Measurements from ENCODE around the gene TUBG2.

The TUBG2 gene

DNA sequence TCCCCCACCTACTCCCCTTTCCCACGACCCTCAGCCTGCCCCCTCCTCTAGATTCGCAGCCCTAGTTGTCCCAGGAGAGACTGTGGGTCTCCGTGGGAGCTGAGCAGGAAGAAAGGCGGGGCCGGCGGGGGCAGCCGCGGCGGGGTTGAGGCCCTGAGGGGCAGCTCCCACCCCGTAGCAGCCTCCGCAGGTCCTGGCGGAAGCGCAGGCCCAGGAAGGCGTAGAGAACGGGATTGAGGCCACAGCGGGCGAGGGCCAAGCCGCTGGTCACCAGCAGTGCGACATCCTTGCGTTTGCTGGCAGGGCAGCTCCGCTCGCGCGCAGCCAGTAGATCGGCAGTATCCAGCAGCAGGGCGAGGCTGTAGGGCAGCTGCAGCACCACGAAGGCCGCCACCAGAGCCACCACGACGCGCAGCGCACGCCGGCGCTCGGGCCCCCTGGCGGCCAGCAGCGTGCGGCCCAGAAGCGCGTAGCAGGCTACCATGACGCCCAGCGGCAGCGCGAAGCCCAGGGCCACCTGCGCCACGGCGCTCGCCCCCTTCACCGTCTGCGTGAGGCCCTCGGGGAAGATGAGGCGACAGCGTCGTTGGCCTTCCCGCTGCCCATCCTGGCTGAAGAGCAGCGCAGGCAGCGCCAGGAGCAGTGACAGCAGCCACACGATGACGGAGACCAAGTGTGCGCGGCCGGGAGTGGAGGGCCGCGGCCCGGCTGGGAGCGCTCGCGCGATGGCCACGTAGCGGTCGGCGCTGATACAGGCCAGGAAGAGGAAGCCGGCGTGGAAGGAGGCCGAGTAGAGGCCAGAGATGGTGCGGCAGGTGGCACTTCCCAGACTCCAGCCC is 20.6 kb downstream of the TUBG2 start:
- WGBS: 11% methylated on average over 78 of the region's 78 CpGs
- peak overlapping the region; percentile 73 for H3K27ac ChIP-seq (ENCODE audit: low read depth, low read length)
- H3K9ac ChIP-seq (ENCODE audit: low read depth, low read length): peak overlapping the region; percentile 69
- H3K4me1 ChIP-seq (ENCODE audit: insufficient read depth, low read length): peaks cover 38% of the 10 kb centered on the region
- no peaks in the 10 kb centered on the region for H3K36me3 ChIP-seq (ENCODE audit: insufficient read depth, low read length)
- no peaks in the 10 kb centered on the region for H3K9me3 ChIP-seq (ENCODE audit: insufficient read depth, low read depth, low read length)
- H3K4me3 ChIP-seq (ENCODE audit: low read length): peak overlapping the region; percentile 66
- peaks cover 47% of the 10 kb centered on the region for H3K27me3 ChIP-seq (ENCODE audit: insufficient read depth, low read length)

GRCh38 chr17:42680331-42680808 is 21.3 kb downstream of the TUBG2 start:
- Histone ChIP-seq H3K27ac (ENCODE audit: low read depth, low read length) (no peak overlapping the region), H3K27me3 (ENCODE audit: insufficient read depth, low read length) (peaks cover 42% of the 10 kb centered on the region), H3K4me1 (ENCODE audit: insufficient read depth, low read length) (peaks cover 33% of the 10 kb centered on the region), H3K36me3 (ENCODE audit: insufficient read depth, low read length) (0 out of 2 replicates have a peak, but pooled peaks cover 2% of the 10 kb centered on the region), H3K9me3 (ENCODE audit: insufficient read depth, low read depth, low read length) (no peaks in the 10 kb centered on the region), H3K4me3 (ENCODE audit: low read length) (peak overlapping the region; percentile 66; the same call in 1 of the 2 replicates), H3K9ac (ENCODE audit: low read depth, low read length) (no peak overlapping the region)
- 84% methylated on average over 20 of the region's 20 CpGs for WGBS

GRCh38 chr17:42681976-42682721 is 23.1 kb downstream of the TUBG2 start, which contains the start of gene CNTNAP1:
Gene CNTNAP1, plus strand, starts transcription at chr17:42682531. Its CDS starts 299 bp downstream, at chr17:42682830.
- peaks cover 31% of the 10 kb centered on the region for H3K27me3 ChIP-seq (ENCODE audit: insufficient read depth, low read length)
- 0 out of 2 replicates have a peak, but pooled peaks cover 6% of the 10 kb centered on the region for H3K36me3 ChIP-seq (ENCODE audit: insufficient read depth, low read length)
- peak within 1 kb of the TSS; percentile 17; the same call in 1 of the 2 replicates for H3K9ac ChIP-seq (ENCODE audit: low read depth, low read length)
- no peaks in the 10 kb centered on the region for H3K9me3 ChIP-seq (ENCODE audit: insufficient read depth, low read depth, low read length)
- WGBS: 5% methylated on average over 22 of the region's 22 CpGs
- H3K4me3 ChIP-seq (ENCODE audit: low read length): peak within 1 kb of the TSS; percentile 65
- H3K4me1 ChIP-seq (ENCODE audit: insufficient read depth, low read length): peaks cover 29% of the 10 kb centered on the region
- H3K27ac ChIP-seq (ENCODE audit: low read depth, low read length): no peak within 1 kb of the TSS

DNA sequence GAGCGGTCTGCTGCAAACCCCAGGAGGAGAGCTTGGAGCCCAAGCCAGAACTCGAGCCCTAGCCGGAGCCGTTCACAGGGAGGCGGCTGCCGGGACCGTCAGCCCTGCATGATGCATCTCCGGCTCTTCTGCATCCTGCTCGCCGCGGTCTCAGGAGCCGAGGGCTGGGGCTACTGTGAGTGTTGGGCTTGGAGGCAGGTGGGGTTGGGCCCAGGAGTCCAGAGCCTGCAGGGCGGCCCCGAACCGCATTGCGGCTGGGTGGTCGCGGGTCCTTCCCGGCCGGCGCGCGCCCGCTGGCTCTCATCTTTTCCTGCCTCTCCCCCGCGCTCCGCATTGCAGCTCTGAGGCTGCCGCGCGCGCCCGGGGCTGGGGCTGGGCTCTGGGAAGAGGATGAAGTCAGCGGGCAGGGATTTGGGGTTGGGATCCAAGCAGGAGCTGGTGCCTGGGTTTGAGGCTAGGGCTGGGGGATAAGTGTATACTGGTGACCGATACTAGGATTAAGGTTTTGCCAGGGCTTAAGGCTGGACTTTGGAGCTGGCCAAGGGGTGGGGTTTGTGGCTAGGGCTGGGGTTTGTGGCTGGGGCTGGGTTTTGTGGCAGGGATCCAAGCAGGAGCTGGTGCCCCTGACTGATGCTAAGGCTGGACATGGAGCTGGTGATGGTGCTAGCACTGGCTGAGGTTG is 23.8 kb downstream of the TUBG2 start:
- H3K36me3 ChIP-seq (ENCODE audit: insufficient read depth, low read length): 0 out of 2 replicates have a peak, but pooled peaks cover 6% of the 10 kb centered on the region
- peaks cover 31% of the 10 kb centered on the region for H3K27me3 ChIP-seq (ENCODE audit: insufficient read depth, low read length)
- H3K9ac ChIP-seq (ENCODE audit: low read depth, low read length): peak overlapping the region; percentile 17; the same call in 1 of the 2 replicates
- H3K4me3 ChIP-seq (ENCODE audit: low read length): peak overlapping the region; percentile 65
- H3K4me1 ChIP-seq (ENCODE audit: insufficient read depth, low read length): peaks cover 25% of the 10 kb centered on the region
- H3K27ac ChIP-seq (ENCODE audit: low read depth, low read length): no peak overlapping the region
- 2% methylated on average over 34 of the region's 34 CpGs for WGBS
- no peaks in the 10 kb centered on the region for H3K9me3 ChIP-seq (ENCODE audit: insufficient read depth, low read depth, low read length)

DNA sequence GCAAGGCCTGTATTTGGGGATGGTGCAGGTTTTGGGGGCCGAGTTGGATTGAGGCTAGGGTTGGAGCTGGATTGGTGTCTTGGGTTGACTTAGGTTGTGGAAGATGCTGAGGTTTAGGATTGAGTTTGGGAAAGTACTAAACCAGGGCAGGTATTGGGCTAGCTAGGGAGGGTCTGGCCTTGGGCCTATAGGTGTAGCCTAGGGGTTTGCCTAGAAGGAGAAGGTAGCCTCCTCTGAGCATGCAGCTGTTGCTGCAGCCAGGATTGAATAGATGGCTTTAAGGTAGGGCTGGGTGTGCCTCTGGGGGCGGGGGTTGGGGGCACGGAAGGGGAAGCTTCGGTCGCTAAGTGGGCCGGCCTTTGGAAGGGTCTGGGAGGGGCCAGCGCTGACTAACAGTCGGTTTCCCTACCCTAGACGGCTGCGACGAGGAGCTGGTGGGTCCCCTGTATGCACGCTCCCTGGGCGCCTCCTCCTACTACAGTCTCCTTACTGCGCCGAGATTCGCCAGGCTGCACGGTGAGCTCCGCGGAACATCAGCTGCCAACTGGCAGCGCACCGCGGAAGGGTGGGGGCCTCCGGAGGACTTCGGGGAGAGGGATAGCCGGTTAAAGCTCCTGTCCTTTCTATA is 24.4 kb downstream of the TUBG2 start:
- 0 out of 2 replicates have a peak overlapping the region, but pooled peaks have one; percentile 17 for H3K9ac ChIP-seq (ENCODE audit: low read depth, low read length)
- 7% methylated on average over 25 of the region's 25 CpGs for WGBS
- 0 out of 2 replicates have a peak, but pooled peaks cover 6% of the 10 kb centered on the region for H3K36me3 ChIP-seq (ENCODE audit: insufficient read depth, low read length)
- peaks cover 26% of the 10 kb centered on the region for H3K4me1 ChIP-seq (ENCODE audit: insufficient read depth, low read length)
- H3K27me3 ChIP-seq (ENCODE audit: insufficient read depth, low read length): peaks cover 31% of the 10 kb centered on the region
- no peaks in the 10 kb centered on the region for H3K9me3 ChIP-seq (ENCODE audit: insufficient read depth, low read depth, low read length)
- peak overlapping the region; percentile 65 for H3K4me3 ChIP-seq (ENCODE audit: low read length)
- H3K27ac ChIP-seq (ENCODE audit: low read depth, low read length): no peak overlapping the region

GRCh38 chr17:42684929-42685556 is 26.0 kb downstream of the TUBG2 start:
- 0 out of 2 replicates have a peak, but pooled peaks cover 6% of the 10 kb centered on the region for H3K36me3 ChIP-seq (ENCODE audit: insufficient read depth, low read length)
- H3K9ac ChIP-seq (ENCODE audit: low read depth, low read length): no peak overlapping the region
- H3K27ac ChIP-seq (ENCODE audit: low read depth, low read length): no peak overlapping the region
- no peak overlapping the region for H3K4me3 ChIP-seq (ENCODE audit: low read length)
- peaks cover 25% of the 10 kb centered on the region for H3K4me1 ChIP-seq (ENCODE audit: insufficient read depth, low read length)
- 95% methylated on average over 50 of the region's 50 CpGs for WGBS
- H3K9me3 ChIP-seq (ENCODE audit: insufficient read depth, low read depth, low read length): no peaks in the 10 kb centered on the region
- H3K27me3 ChIP-seq (ENCODE audit: insufficient read depth, low read length): peaks cover 29% of the 10 kb centered on the region

DNA sequence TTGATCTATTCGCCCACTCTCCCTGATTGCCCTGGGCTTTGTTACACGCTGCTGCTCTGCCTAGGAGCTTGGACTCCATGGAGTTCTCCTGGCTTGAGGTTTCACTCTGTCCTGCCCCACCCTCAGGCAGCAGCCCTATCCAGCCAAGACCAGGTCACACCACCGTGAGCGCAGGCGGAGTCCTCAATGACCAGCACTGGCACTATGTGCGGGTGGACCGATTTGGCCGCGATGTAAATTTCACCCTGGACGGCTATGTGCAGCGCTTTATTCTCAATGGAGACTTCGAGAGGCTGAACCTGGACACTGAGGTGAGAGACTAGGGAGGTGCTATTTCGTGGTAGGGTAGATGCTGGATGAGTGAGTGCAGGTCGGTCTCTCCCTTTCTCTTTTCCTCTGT is 26.7 kb downstream of the TUBG2 start:
- 94% methylated on average over 14 of the region's 14 CpGs for WGBS
- Histone ChIP-seq H3K27me3 (ENCODE audit: insufficient read depth, low read length) (peaks cover 22% of the 10 kb centered on the region), H3K4me1 (ENCODE audit: insufficient read depth, low read length) (peaks cover 18% of the 10 kb centered on the region), H3K9ac (ENCODE audit: low read depth, low read length) (no peak overlapping the region), H3K4me3 (ENCODE audit: low read length) (no peak overlapping the region), H3K36me3 (ENCODE audit: insufficient read depth, low read length) (0 out of 2 replicates have a peak, but pooled peaks cover 6% of the 10 kb centered on the region), H3K27ac (ENCODE audit: low read depth, low read length) (no peak overlapping the region), H3K9me3 (ENCODE audit: insufficient read depth, low read depth, low read length) (no peaks in the 10 kb centered on the region)

GRCh38 chr17:42686520-42687128 is 27.5 kb downstream of the TUBG2 start:
- Histone ChIP-seq H3K36me3 (ENCODE audit: insufficient read depth, low read length) (0 out of 2 replicates have a peak, but pooled peaks cover 9% of the 10 kb centered on the region), H3K9ac (ENCODE audit: low read depth, low read length) (no peak overlapping the region), H3K27ac (ENCODE audit: low read depth, low read length) (no peak overlapping the region), H3K4me1 (ENCODE audit: insufficient read depth, low read length) (peaks cover 14% of the 10 kb centered on the region), H3K4me3 (ENCODE audit: low read length) (no peak overlapping the region), H3K27me3 (ENCODE audit: insufficient read depth, low read length) (peaks cover 22% of the 10 kb centered on the region), H3K9me3 (ENCODE audit: insufficient read depth, low read depth, low read length) (no peaks in the 10 kb centered on the region)
- 94% methylated on average over 32 of the region's 32 CpGs for WGBS

DNA sequence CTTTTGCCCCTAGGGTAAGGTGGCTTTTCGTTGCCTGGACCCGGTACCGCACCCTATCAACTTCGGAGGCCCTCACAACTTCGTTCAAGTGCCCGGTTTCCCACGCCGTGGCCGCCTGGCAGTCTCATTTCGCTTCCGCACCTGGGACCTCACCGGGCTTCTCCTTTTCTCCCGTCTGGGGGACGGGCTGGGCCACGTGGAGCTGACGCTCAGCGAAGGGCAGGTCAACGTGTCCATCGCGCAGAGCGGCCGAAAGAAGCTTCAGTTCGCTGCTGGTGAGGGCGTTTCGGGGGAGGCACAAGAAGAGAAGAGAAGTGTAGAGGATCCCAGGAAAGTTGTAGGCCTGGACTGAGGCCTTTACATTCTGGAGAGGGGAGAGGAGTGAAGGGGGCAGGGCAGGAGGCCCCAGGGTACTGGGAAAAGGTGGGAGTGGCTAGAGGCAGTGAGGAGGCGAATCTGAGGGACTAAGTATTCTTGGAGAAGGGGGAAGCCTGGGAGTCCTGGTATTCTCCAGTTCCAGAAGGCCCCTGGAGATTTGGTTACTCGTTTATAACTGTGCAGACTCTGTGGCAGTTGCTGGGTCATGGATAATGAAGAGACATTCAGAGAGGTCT is 28.7 kb downstream of the TUBG2 start:
- H3K9me3 ChIP-seq (ENCODE audit: insufficient read depth, low read depth, low read length): no peaks in the 10 kb centered on the region
- H3K27me3 ChIP-seq (ENCODE audit: insufficient read depth, low read length): peaks cover 15% of the 10 kb centered on the region
- H3K9ac ChIP-seq (ENCODE audit: low read depth, low read length): no peak overlapping the region
- H3K4me3 ChIP-seq (ENCODE audit: low read length): no peak overlapping the region
- H3K27ac ChIP-seq (ENCODE audit: low read depth, low read length): no peak overlapping the region
- 0 out of 2 replicates have a peak, but pooled peaks cover 9% of the 10 kb centered on the region for H3K36me3 ChIP-seq (ENCODE audit: insufficient read depth, low read length)
- 89% methylated on average over 27 of the region's 27 CpGs for WGBS
- H3K4me1 ChIP-seq (ENCODE audit: insufficient read depth, low read length): peaks cover 8% of the 10 kb centered on the region
